ENCODE data around the gene ZBTB42. TPM values are rescaled to one million over a fixed set of nuclear protein-coding genes. Genes with fewer than 3 reads are reported as not detected.
A peak's percentile ranks its signal among the peaks of the same experiment; 100 is the strongest.

ZBTB42 gene
- total and polyA plus RNA-seq, 3 donors from 2014 or later: 6.1 to 8.4 (median 7.1) TPM

GRCh38 chr14:104800015-104800770, 708 bp upstream of the ZBTB42 start:
- peak overlapping the region; percentile 91 to 93 for H3K27ac ChIP-seq
- 4 to 6% methylated on average over 14 to 48 of the region's 83 CpGs for WGBS, 2 donors
- no peaks in the 10 kb centered on the region for H3K27me3 ChIP-seq
- H3K9me3 ChIP-seq: no peaks in the 10 kb centered on the region
- peaks cover 38% of the 10 kb centered on the region for H3K4me1 ChIP-seq
- no peak for TF ChIP-seq POLR2A (IDR thresholded peaks at IDR 0.05)
- peak in 1 of 3 experiments; percentile 39 for TF ChIP-seq CTCF (IDR thresholded peaks at IDR 0.05)
- peak overlapping the region; percentile 58 to 61 for H3K4me3 ChIP-seq
- intact Hi-C loops (cut with DNase I; ENCODE audit: low total_unique reads): no loop called here
- no peaks in the 10 kb centered on the region for H3K36me3 ChIP-seq (ENCODE audit: low read depth, missing control alignments)
- DNase-seq: peak; percentile 82

GRCh38 chr14:104801520-104802393, 856 bp downstream of the ZBTB42 start:
- WGBS, 2 donors: 39 to 76% methylated on average over 11 to 37 of the region's 45 CpGs
- intact Hi-C loops (cut with DNase I; ENCODE audit: low total_unique reads): no loop called here
- no peaks in the 10 kb centered on the region for H3K36me3 ChIP-seq (ENCODE audit: low read depth, missing control alignments)
- no peaks in the 10 kb centered on the region for H3K27me3 ChIP-seq
- H3K4me1 ChIP-seq: peaks cover 28% of the 10 kb centered on the region
- TF ChIP-seq POLR2A (IDR thresholded peaks at IDR 0.05): no peak
- TF ChIP-seq CTCF (IDR thresholded peaks at IDR 0.05): no peak
- H3K4me3 ChIP-seq: peak overlapping the region; percentile 58 to 71
- no peak for DNase-seq
- no peaks in the 10 kb centered on the region for H3K9me3 ChIP-seq
- no peak overlapping the region for H3K27ac ChIP-seq

- intact Hi-C loops (cut with DNase I; ENCODE audit: low total_unique reads): no loop called here
- WGBS, 2 donors: 88 to 94% methylated on average over 13 to 20 of the region's 20 CpGs
- DNase-seq: no peak
- Histone ChIP-seq H3K36me3 (ENCODE audit: low read depth, missing control alignments) (no peaks in the 10 kb centered on the region), H3K27me3 (no peaks in the 10 kb centered on the region), H3K27ac (no peak overlapping the region), H3K4me3 (no peak overlapping the region), H3K4me1 (peaks cover 21% of the 10 kb centered on the region), H3K9me3 (no peaks in the 10 kb centered on the region)
- TF ChIP-seq POLR2A (IDR thresholded peaks at IDR 0.05): no peak
- no peak for TF ChIP-seq CTCF (IDR thresholded peaks at IDR 0.05)
Measured at GRCh38 chr14:104802394-104803184, 1.7 kb downstream of the ZBTB42 start.

GRCh38 chr14:104803280-104803911, 2.5 kb downstream of the ZBTB42 start:
- H3K27ac ChIP-seq: no peak overlapping the region
- no peaks in the 10 kb centered on the region for H3K36me3 ChIP-seq (ENCODE audit: low read depth, missing control alignments)
- intact Hi-C loops (cut with DNase I; ENCODE audit: low total_unique reads): no loop called here
- WGBS, 2 donors: 78 to 86% methylated on average over 4 to 18 of the region's 19 CpGs
- DNase-seq: no peak
- H3K9me3 ChIP-seq: no peaks in the 10 kb centered on the region
- TF ChIP-seq POLR2A (IDR thresholded peaks at IDR 0.05) (no peak), CTCF (IDR thresholded peaks at IDR 0.05) (no peak)
- H3K4me3 ChIP-seq: no peak overlapping the region
- peaks cover 21% of the 10 kb centered on the region for H3K4me1 ChIP-seq
- H3K27me3 ChIP-seq: no peaks in the 10 kb centered on the region
